DND-41 (cell line): ENCODE data around the gene ZFHX3.
"Not testable (repeated sequence)": the region's sequence is repeated elsewhere in the genome, so short reads cannot be mapped to it uniquely, and the experiment has no call there.

Source experiments
- ATAC-seq: fragments of 200-7000 bp; cut with Tn5 transposase; 3 replicates; pipeline ENCODE4 v1.9.1; 2021; ENCODE audit warnings: low read depth; ENCODE audit not compliant: insufficient read depth
- DNase-seq: peaks from one replicate; pipeline ENCODE4 v3.0.0-alpha.2; 2020
- H2AFZ ChIP-seq: 2 replicates; pipeline ENCODE4 v1.6.0; 2012; ENCODE audit warnings: low read depth, low read length
- H3K27ac ChIP-seq: 2 replicates; pipeline ENCODE4 v1.5.1; 2012; ENCODE audit warnings: low read length, inconsistent platforms
- H3K27me3 ChIP-seq: fragments of 200-600 bp; sonication (generic); 2 replicates; pipeline ENCODE4 v1.6.0; 2012; ENCODE audit warnings: low read length, mild to moderate bottlenecking, inconsistent platforms; ENCODE audit not compliant: insufficient read depth, poor library complexity
- H3K36me3 ChIP-seq: 2 replicates; pipeline ENCODE4 v1.5.1; 2012; ENCODE audit warnings: low read length, inconsistent platforms; ENCODE audit not compliant: insufficient read depth
- H3K4me1 ChIP-seq: 2 replicates; pipeline ENCODE4 v1.5.1; 2012; ENCODE audit warnings: mild to moderate bottlenecking, low read length; ENCODE audit not compliant: insufficient read depth
- H3K4me2 ChIP-seq: 2 replicates; pipeline ENCODE4 v1.6.0; 2012; ENCODE audit warnings: mild to moderate bottlenecking, moderate library complexity, low read length, inconsistent platforms; ENCODE audit not compliant: insufficient read depth
- H3K4me3 ChIP-seq, 2 experiments: fragments of 200-600 bp in 1 of 2; shearing (Covaris generic) in 1 of 2; 2 replicates each; pipeline ENCODE4 v1.5.1; 2012 to 2016; ENCODE audit warnings: inconsistent platforms in 2 of 2, low read length in 2 of 2, mild to moderate bottlenecking in 2 of 2, low read depth in 1 of 2, moderate library complexity in 1 of 2
- H3K79me2 ChIP-seq: 2 replicates; pipeline ENCODE4 v1.6.0; 2012; ENCODE audit warnings: low read length, inconsistent platforms; ENCODE audit not compliant: insufficient read depth
- H3K9ac ChIP-seq: 2 replicates; pipeline ENCODE4 v1.6.0; 2012; ENCODE audit warnings: low read depth, mild to moderate bottlenecking, inconsistent platforms, low read length, moderate library complexity
- H3K9me3 ChIP-seq: 2 replicates; pipeline ENCODE4 v1.5.1; 2012; ENCODE audit warnings: low read length, moderate library complexity, mild to moderate bottlenecking, inconsistent platforms; ENCODE audit not compliant: insufficient read depth, severe bottlenecking
- H4K20me1 ChIP-seq: 2 replicates; pipeline ENCODE4 v1.6.0; 2012; ENCODE audit warnings: low read length; ENCODE audit not compliant: insufficient read depth
- EZH2 ChIP-seq: IDR thresholded peaks from 3 replicates; pipeline ENCODE4 v1.6.1; 2012; ENCODE audit warnings: borderline replicate concordance, low read depth, mild to moderate bottlenecking, moderate library complexity, low read length, inconsistent platforms; ENCODE audit not compliant: severe bottlenecking
- TF ChIP-seq, protein P1 (sequence below): IDR thresholded peaks from 2 replicates; pipeline ENCODE4 v1.5.1; 2012; ENCODE audit warnings: borderline replicate concordance, low read length, moderate library complexity, mild to moderate bottlenecking; ENCODE audit not compliant: poor library complexity, severe bottlenecking; ENCODE audit errors: extremely low read depth

Gene ZFHX3

DNA sequence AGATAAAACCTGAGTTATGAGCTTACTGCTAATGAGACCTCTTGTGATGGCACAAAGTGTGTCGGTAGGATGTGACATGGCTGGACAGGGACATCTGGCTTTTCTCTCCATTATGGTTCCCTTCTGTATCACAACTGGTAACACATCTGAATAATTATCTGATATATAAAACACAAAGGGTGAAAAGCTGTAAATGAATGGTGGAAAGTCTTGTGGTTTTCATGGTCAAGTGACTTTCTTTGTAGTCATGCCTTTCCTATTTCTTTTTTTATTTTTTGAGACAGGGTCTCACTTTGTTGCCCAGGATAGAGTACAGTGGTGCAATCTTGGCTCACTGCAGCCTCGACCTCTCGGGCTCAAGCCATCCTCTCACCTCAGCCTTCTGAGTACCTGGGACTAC lies 35.3 kb upstream of the ZFHX3 start:
- Histone ChIP-seq H3K4me1 (no peaks in the 10 kb centered on the region), H3K4me2 (no peak overlapping the region), H3K36me3 (no peaks in the 10 kb centered on the region), H4K20me1 (no peaks in the 10 kb centered on the region), H3K27me3 (peaks cover 4% of the 10 kb centered on the region), H3K27ac (no peak overlapping the region), H3K4me3 (no peak overlapping the region), H2AFZ (no peak overlapping the region), H3K9ac (no peak overlapping the region), H3K9me3 (no peaks in the 10 kb centered on the region), H3K79me2 (no peaks in the 10 kb centered on the region)
- ATAC-seq (no peak), DNase-seq (no peak)
- no peak for TF ChIP-seq EZH2
- TF ChIP-seq, protein P1, sequence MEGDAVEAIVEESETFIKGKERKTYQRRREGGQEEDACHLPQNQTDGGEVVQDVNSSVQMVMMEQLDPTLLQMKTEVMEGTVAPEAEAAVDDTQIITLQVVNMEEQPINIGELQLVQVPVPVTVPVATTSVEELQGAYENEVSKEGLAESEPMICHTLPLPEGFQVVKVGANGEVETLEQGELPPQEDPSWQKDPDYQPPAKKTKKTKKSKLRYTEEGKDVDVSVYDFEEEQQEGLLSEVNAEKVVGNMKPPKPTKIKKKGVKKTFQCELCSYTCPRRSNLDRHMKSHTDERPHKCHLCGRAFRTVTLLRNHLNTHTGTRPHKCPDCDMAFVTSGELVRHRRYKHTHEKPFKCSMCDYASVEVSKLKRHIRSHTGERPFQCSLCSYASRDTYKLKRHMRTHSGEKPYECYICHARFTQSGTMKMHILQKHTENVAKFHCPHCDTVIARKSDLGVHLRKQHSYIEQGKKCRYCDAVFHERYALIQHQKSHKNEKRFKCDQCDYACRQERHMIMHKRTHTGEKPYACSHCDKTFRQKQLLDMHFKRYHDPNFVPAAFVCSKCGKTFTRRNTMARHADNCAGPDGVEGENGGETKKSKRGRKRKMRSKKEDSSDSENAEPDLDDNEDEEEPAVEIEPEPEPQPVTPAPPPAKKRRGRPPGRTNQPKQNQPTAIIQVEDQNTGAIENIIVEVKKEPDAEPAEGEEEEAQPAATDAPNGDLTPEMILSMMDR = no peak

DNA sequence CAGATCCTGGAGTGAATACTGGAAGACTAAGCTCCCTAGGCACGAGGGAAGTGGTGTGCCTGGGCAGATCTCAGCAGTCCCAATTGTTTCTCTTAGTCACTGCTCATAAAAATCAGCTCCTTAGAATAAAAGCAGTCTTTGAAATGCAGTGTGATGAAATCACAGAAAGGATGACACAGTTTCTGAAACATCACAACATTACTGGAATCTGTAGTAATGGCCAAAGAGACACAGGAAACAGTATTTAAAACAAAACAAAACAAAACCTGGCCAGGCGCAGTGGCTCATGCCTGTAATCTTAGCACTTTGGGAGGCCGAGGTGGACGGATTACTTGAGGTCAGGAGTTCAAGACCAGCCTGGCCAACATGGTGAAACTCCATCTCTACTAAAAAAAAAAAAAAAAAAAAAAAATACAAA lies 34.7 kb upstream of the ZFHX3 start:
- not testable (repeated sequence) for H3K4me2 ChIP-seq, H4K20me1 ChIP-seq, H3K9ac ChIP-seq, H3K27ac ChIP-seq, H3K4me3 ChIP-seq, H3K27me3 ChIP-seq, H3K79me2 ChIP-seq, ATAC-seq, H3K4me1 ChIP-seq, H3K36me3 ChIP-seq, H3K9me3 ChIP-seq, DNase-seq, H2AFZ ChIP-seq

DNA sequence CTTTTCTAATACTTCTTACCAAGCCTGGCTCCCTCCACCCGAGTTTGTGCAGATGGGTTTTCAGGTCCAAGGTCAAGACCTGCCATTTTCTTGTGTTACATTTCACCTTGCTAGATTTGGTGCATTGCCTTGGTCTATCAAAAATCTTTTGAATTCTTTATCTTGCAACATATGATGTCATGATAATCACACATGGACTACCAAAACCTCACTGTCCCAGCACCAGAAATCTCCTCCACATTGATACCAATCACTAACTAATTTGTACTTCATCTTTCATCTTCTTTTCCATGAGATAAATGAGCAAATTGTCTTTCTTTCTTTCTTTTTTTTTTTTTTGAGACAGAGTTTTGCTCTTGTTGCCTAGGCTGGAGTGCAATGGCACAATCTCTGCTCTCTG lies 33.0 kb upstream of the ZFHX3 start:
- Histone ChIP-seq H3K4me1 (no peaks in the 10 kb centered on the region), H3K4me2 (no peak overlapping the region), H3K36me3 (no peaks in the 10 kb centered on the region), H3K9ac (no peak overlapping the region), H3K9me3 (no peaks in the 10 kb centered on the region), H2AFZ (no peak overlapping the region), H3K79me2 (no peaks in the 10 kb centered on the region), H4K20me1 (no peaks in the 10 kb centered on the region), H3K4me3 (no peak overlapping the region), H3K27ac (no peak overlapping the region), H3K27me3 (peaks cover 4% of the 10 kb centered on the region)
- ATAC-seq = no peak
- no peak for DNase-seq
- TF ChIP-seq EZH2 = no peak
- TF ChIP-seq, protein P1 = no peak

DNA sequence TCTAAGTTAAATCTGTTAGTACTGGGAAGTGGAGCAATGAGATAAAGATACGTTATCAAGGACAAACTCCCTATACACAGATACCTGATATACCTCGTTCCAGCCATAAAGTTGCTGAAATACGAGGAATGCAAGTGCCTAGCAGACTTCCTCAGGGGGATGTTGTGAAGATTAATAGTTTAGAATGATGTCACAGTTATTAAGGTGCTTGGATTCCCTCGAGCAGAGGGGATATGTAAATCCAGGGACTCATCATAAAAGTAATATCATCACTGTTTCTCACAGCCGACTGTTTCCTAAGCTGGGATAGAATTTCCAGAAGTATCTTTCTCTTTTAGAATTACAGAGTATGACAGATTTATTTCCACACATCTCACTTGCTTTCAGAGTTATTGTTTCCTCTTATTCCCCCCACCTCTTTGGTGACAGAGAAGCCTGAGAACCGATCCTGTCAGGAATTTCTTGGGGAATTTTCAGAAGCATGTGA lies 28.4 kb upstream of the ZFHX3 start:
- Histone ChIP-seq H3K4me3 (no peak overlapping the region), H2AFZ (no peak overlapping the region), H4K20me1 (no peaks in the 10 kb centered on the region), H3K27me3 (peaks cover 15% of the 10 kb centered on the region), H3K9me3 (no peaks in the 10 kb centered on the region), H3K4me1 (no peaks in the 10 kb centered on the region), H3K36me3 (no peaks in the 10 kb centered on the region), H3K27ac (no peak overlapping the region), H3K9ac (no peak overlapping the region), H3K79me2 (no peaks in the 10 kb centered on the region), H3K4me2 (no peak overlapping the region)
- DNase-seq = no peak
- ATAC-seq = no peak
- TF ChIP-seq, protein P1 = no peak
- TF ChIP-seq EZH2 = no peak
